K562 (cell line): ENCODE measurements around the gene EFCC1. TPM values are rescaled to one million over a fixed set of nuclear protein-coding genes. Genes with fewer than 3 reads are reported as not detected.
A peak's percentile ranks its signal among the peaks of the same experiment; 100 is the strongest.

ENCODE experiments used
- BRD9 ChIP-seq: fragments of 450-650 bp; IDR thresholded peaks from 2 replicates; pipeline ENCODE4 v1.6.1; 2018; ENCODE audit warnings: low read depth; ENCODE audit not compliant: partially characterized antibody
- EHMT2 ChIP-seq: fragments of 450-650 bp; IDR thresholded peaks from 2 replicates; pipeline ENCODE4 v1.6.1; 2018; ENCODE audit warnings: antibody characterized with exemption
- FOXA1 ChIP-seq: fragments of 450-650 bp; IDR thresholded peaks from 2 replicates; pipeline ENCODE4 v1.6.1; 2016; ENCODE audit warnings: mild to moderate bottlenecking, borderline replicate concordance
- FOXJ2 ChIP-seq: fragments of 200-800 bp; sonication (Bioruptor generic); IDR thresholded peaks from 2 replicates; pipeline ENCODE4 v1.6.1; 2016; ENCODE audit warnings: missing genetic modification characterization, missing compliant biosample characterization
- FOXK1 ChIP-seq: sonication (generic); formaldehyde crosslinking; IDR thresholded peaks from 2 replicates; pipeline ENCODE4 v1.8.0; 2022; ENCODE audit warnings: missing genetic modification reagents, mild to moderate bottlenecking, borderline replicate concordance
- GATAD2B ChIP-seq: fragments of 450-650 bp; IDR thresholded peaks from 2 replicates; pipeline ENCODE4 v1.6.1; 2017; ENCODE audit warnings: mild to moderate bottlenecking, borderline replicate concordance
- HDAC8 ChIP-seq: fragments of 450-650 bp; IDR thresholded peaks from 2 replicates; pipeline ENCODE4 v1.6.1; 2016; ENCODE audit warnings: mild to moderate bottlenecking, missing genetic modification characterization, moderate library complexity, missing compliant biosample characterization
- JUN ChIP-seq, 2 experiments: sonication (generic) in 1 of 2; formaldehyde crosslinking in 1 of 2; IDR thresholded peaks; 2 replicates each; pipeline versions ENCODE4 v1.6.1 to v1.8.0; 2012 to 2022; ENCODE audit warnings: borderline replicate concordance in 2 of 2, mild to moderate bottlenecking in 2 of 2, improper control_type of control experiment in 1 of 2, low read depth in 1 of 2, low read length in 1 of 2, missing genetic modification reagents in 1 of 2
- MEIS2 ChIP-seq: fragments of 450-650 bp; IDR thresholded peaks from 2 replicates; pipeline ENCODE4 v1.6.1; 2014; ENCODE audit warnings: mild to moderate bottlenecking; ENCODE audit not compliant: partially characterized antibody
- NR3C1 ChIP-seq: sonication (generic); formaldehyde crosslinking; IDR thresholded peaks from 2 replicates; pipeline ENCODE4 v1.8.1; 2022; ENCODE audit warnings: missing genetic modification reagents
- NRF1 ChIP-seq, 2 experiments: fragments of 450-650 bp; IDR thresholded peaks in 1 of 2; conservative IDR thresholded peaks in 1 of 2; 2 replicates each; pipeline ENCODE4 v1.6.1; 2014; ENCODE audit warnings: mild to moderate bottlenecking in 2 of 2
- RFX5 ChIP-seq: IDR thresholded peaks from 2 replicates; pipeline ENCODE4 v1.6.1; 2011; ENCODE audit warnings: low read depth, mild to moderate bottlenecking, improper control_type of control experiment, low read length
- XRCC4 ChIP-seq: IDR thresholded peaks from one replicate; pipeline ENCODE4 v1.6.1; 2011; ENCODE audit not compliant: insufficient read depth, insufficient read length; ENCODE audit errors: extremely low read depth
- ZBTB7A ChIP-seq: IDR thresholded peaks from 2 replicates; pipeline ENCODE4 v1.6.1; 2011; ENCODE audit warnings: low read depth, mild to moderate bottlenecking, low read length, moderate library complexity, borderline replicate concordance; ENCODE audit not compliant: control insufficient read depth
- ZNF184 ChIP-seq: sonication (generic); formaldehyde crosslinking; IDR thresholded peaks from 2 replicates; pipeline ENCODE4 v1.5.0; 2020; ENCODE audit warnings: missing genetic modification reagents
- ZNF311 ChIP-seq: fragments of 250-450 bp; sonication (Bioruptor Pico); IDR thresholded peaks from 2 replicates; pipeline ENCODE4 v1.4.0; 2020; ENCODE audit warnings: mild to moderate bottlenecking, moderate library complexity
- polyA plus RNA-seq, 8 experiments: library from polyadenylated mRNA; depleted of rRNA in 4 of 8; stranded (reverse) in 5 of 8; unstranded in 3 of 8; fragments of >200 nt; fragmentation: Nextera tagmentation in 2 of 8; fragmentation: Illumina TruSeq in 1 of 8; extraction: Ambion mirVana in 2 of 8; extraction: Trizol in 1 of 8; gene quantifications; 2 replicates each; pipeline versions ENCODE4 v1.2.1 to v1.2.3, GENCODE V29; 2011 to 2014; ENCODE audit warnings: inconsistent platforms in 1 of 8, missing spikeins in 1 of 8
- total RNA-seq, 7 experiments: library from RNA; depleted of rRNA in 6 of 7; stranded (reverse); fragments of >200 nt in 6 of 7; fragmentation: Illumina TruSeq in 2 of 7; extraction: Trizol in 2 of 7; gene quantifications; 2 replicates each; pipeline versions ENCODE4 v1.2.1 to v1.2.3, GENCODE V29; 2011 to 2021; ENCODE audit warnings: low replicate concordance in 1 of 7
- TF ChIP-seq, protein P1 (sequence below), 3 experiments: fragments of 200-800 bp in 1 of 3; fragments of 250-450 bp in 1 of 3; fragments of 450-650 bp in 1 of 3; sonication (Bioruptor Pico) in 1 of 3; sonication (Bioruptor generic) in 1 of 3; formaldehyde crosslinking in 1 of 3; IDR thresholded peaks; 2 replicates each; pipeline versions ENCODE4 v1.6.1 to v1.8.0; 2016 to 2022; ENCODE audit warnings: mild to moderate bottlenecking in 2 of 3, missing genetic modification characterization in 2 of 3, missing compliant biosample characterization in 1 of 3, moderate library complexity in 1 of 3
- TF ChIP-seq, protein P2 (sequence below), 2 experiments: fragments of 250-450 bp in 1 of 2; fragments of 450-650 bp in 1 of 2; sonication (Bioruptor Pico) in 1 of 2; IDR thresholded peaks; 2 replicates each; pipeline versions ENCODE4 v1.6.1 to v1.8.0; 2016 to 2021; ENCODE audit warnings: mild to moderate bottlenecking in 2 of 2, moderate library complexity in 2 of 2, missing compliant biosample characterization in 1 of 2, missing genetic modification characterization in 1 of 2
- TF ChIP-seq, protein P3 (sequence below): fragments of 450-650 bp; formaldehyde crosslinking; IDR thresholded peaks from 2 replicates; pipeline ENCODE4 v1.4.0; 2020; ENCODE audit warnings: mild to moderate bottlenecking, moderate library complexity
- TF ChIP-seq, protein P4 (sequence below), 2 experiments: fragments of 450-650 bp; conservative IDR thresholded peaks; 2 replicates each; pipeline ENCODE4 v1.6.1; 2017; ENCODE audit warnings: mild to moderate bottlenecking in 2 of 2, moderate library complexity in 2 of 2

EFCC1 gene
- total and polyA plus RNA-seq, 9 of the 15 experiments (the other 6 are each of a cell fraction or from before 2014, with no cell fraction given), result not detected

DNA sequence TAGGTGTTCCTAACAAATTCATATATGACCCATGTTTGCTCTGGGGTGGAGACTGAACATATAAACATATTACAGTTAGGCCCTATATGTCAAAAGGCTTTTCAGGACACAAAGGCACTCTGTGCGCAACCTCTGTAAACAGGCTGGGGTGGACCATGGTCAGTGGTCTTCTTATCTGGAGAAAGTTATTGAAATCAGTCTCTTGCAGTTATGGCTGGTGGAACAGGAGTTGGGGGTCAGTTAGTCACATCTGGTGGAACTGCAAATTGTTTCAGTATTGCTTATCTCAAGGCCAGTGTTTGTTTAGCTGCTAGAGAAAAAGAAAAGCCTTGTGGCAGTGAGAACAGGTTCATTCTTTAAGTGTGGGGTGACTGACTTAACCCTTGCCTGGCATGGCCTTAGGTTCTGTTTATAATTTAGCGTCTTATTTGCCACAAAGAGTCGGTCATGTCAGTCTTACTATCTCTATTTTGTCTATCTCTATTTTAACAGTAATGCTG, 53.6 kb downstream of the EFCC1 start (continued):
- TF ChIP-seq RFX5 (no peak), NRF1 (conservative IDR thresholded peaks at IDR 0.05 in 1 of 2, IDR thresholded peaks at IDR 0.05 in 1 of 2) (peak; percentile 78 to 81), ZNF311 (CRISPR knock-in tag) (peak; percentile 62; the same call in 1 of the 2 replicates), ZNF184 (CRISPR knock-in tag) (no peak), FOXK1 (CRISPR knock-in tag) (no peak), FOXA1 (peak; percentile 96), FOXJ2 (tag) (no peak), EHMT2 (no peak), HDAC8 (tag) (no peak), ZBTB7A (peak; percentile 86), XRCC4 (no peak), GATAD2B (peak; percentile 51; the same call in 1 of the 2 replicates), JUN (IDR thresholded peaks at IDR 0.05; ENCODE audit: borderline replicate concordance, low read depth, low read length) (peak; percentile 21; the same call in 1 of the 2 replicates), JUN (CRISPR knock-in tag; IDR thresholded peaks at IDR 0.05; ENCODE audit: borderline replicate concordance) (no peak; the same call in 1 of the 2 replicates), MEIS2 (peak; percentile 36), NR3C1 (no peak), BRD9 (no peak)
- TF ChIP-seq, protein P1, sequence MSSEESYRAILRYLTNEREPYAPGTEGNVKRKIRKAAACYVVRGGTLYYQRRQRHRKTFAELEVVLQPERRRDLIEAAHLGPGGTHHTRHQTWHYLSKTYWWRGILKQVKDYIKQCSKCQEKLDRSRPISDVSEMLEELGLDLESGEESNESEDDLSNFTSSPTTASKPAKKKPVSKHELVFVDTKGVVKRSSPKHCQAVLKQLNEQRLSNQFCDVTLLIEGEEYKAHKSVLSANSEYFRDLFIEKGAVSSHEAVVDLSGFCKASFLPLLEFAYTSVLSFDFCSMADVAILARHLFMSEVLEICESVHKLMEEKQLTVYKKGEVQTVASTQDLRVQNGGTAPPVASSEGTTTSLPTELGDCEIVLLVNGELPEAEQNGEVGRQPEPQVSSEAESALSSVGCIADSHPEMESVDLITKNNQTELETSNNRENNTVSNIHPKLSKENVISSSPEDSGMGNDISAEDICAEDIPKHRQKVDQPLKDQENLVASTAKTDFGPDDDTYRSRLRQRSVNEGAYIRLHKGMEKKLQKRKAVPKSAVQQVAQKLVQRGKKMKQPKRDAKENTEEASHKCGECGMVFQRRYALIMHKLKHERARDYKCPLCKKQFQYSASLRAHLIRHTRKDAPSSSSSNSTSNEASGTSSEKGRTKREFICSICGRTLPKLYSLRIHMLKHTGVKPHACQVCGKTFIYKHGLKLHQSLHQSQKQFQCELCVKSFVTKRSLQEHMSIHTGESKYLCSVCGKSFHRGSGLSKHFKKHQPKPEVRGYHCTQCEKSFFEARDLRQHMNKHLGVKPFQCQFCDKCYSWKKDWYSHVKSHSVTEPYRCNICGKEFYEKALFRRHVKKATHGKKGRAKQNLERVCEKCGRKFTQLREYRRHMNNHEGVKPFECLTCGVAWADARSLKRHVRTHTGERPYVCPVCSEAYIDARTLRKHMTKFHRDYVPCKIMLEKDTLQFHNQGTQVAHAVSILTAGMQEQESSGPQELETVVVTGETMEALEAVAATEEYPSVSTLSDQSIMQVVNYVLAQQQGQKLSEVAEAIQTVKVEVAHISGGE (CRISPR knock-in tag; IDR thresholded peaks at IDR 0.05), result peak in 1 of 3 experiments; percentile 79; a peak in 2 of 6 replicates
- TF ChIP-seq, protein P2, sequence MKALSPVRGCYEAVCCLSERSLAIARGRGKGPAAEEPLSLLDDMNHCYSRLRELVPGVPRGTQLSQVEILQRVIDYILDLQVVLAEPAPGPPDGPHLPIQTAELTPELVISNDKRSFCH (CRISPR knock-in tag; IDR thresholded peaks at IDR 0.05), result no peak
- TF ChIP-seq, protein P2 (tag; IDR thresholded peaks at IDR 0.05), result peak; percentile 98
- TF ChIP-seq, protein P3, sequence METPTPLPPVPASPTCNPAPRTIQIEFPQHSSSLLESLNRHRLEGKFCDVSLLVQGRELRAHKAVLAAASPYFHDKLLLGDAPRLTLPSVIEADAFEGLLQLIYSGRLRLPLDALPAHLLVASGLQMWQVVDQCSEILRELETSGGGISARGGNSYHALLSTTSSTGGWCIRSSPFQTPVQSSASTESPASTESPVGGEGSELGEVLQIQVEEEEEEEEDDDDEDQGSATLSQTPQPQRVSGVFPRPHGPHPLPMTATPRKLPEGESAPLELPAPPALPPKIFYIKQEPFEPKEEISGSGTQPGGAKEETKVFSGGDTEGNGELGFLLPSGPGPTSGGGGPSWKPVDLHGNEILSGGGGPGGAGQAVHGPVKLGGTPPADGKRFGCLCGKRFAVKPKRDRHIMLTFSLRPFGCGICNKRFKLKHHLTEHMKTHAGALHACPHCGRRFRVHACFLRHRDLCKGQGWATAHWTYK (CRISPR knock-in tag), result no peak
- TF ChIP-seq, protein P4, sequence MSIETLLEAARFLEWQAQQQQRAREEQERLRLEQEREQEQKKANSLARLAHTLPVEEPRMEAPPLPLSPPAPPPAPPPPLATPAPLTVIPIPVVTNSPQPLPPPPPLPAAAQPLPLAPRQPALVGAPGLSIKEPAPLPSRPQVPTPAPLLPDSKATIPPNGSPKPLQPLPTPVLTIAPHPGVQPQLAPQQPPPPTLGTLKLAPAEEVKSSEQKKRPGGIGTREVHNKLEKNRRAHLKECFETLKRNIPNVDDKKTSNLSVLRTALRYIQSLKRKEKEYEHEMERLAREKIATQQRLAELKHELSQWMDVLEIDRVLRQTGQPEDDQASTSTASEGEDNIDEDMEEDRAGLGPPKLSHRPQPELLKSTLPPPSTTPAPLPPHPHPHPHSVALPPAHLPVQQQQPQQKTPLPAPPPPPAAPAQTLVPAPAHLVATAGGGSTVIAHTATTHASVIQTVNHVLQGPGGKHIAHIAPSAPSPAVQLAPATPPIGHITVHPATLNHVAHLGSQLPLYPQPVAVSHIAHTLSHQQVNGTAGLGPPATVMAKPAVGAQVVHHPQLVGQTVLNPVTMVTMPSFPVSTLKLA (conservative IDR thresholded peaks at IDR 0.05), result peak in 1 of 2 experiments; percentile 72; a peak in 2 of 4 replicates
